GM21447 (cell line): ENCODE data around the gene CLEC16A.

ENCODE experiments used
- ATAC-seq: cut with Tn5 transposase; IDR thresholded peaks from one replicate; pipeline ENCODE4 v1.9.1; 2021; ENCODE audit not compliant: unreplicated experiment

Gene CLEC16A

DNA sequence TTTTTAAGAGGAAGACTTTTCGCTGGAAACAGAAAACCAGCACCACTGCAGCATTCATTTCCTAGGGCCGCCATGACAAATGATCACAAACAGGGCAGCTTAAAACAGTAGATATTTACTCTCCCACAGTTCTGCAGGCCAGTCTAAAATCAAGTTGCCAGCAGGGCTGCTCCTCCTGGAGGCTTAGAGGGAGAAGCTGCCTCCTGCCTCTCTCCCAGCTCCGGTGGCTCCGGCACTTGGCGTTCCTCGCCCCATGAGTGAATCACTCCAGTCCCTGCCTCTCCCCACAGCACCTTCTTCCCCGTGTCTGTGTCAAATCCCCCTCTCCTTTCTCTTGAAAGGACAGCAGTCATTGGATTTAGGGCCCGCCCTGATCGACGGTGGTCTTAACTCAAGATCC lies 239.6 kb downstream of the CLEC16A start:
- no peak for ATAC-seq

DNA sequence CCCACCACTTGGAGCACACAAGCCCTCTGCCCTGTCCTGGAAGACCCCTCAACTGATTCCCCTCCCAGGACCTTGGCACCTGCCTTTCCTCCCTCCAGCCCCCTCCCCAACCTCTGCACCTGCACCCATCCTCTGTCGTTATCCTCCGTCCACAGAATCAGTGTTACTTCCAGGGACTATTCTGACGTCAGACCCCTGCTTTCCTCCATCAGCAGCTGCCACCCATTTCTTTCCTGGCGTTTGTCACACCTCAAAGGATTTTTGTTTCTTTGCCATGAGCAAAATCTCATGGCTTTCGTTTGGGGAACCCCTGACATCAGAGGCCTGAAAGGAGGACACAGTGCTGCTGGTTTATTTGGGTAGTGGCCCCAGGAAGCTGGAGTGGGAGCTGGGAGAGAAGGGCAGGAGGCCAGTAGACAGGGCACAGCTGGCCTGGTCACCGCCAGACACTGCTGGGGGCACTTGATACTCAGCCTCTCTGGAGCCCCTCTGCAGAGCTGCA lies 243.2 kb downstream of the CLEC16A start:
- ATAC-seq, result no peak

- no peak for ATAC-seq
Observed at GRCh38 chr16:11188801-11189740, 244.7 kb downstream of the CLEC16A start.

DNA sequence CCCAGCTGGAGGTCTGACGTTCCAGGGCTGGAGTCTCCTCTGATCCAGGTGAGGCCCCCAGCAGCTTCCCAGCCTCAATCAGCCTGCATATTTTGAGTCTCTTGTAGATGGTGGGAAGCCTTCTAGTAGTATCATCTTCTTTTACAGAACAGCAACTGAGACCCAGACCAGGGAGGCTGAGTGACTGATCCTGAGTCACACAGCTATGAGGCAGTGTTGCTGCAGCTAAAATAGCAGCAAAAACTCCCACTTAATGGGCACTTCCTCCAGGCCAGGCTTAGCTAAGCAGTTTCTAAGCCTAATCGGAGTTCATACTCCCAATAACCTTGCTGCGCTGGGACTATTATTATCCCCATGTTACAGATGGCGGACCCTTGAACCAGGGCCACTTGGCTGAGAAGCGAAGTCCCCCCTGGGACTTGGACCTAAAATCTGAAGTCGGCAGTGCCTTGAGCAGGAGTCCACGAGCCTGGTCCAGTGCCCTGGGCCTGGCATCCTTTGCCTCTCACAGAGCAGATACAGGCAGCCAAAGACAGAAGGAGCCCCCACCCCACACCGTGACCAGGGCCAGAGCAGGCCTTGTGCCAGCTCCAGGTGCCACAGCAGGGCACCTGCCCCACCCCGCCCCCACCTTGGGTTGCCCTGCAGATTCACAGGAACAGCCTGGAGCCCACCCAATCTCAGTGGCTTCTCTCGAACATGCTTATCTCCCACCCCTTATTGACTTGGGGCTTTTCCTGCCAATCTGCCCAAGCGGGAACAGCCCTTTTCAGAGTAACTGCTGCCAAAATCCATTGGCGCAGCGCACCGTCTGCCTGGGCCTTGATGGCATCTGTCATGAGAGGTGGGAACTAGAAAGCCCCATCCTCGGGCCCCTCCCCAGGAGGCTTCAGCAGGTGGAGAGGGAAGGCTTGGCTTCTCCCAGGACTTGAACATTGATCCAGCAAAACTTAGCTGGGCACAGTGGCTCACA lies 246.5 kb downstream of the CLEC16A start:
- ATAC-seq, result no peak

DNA sequence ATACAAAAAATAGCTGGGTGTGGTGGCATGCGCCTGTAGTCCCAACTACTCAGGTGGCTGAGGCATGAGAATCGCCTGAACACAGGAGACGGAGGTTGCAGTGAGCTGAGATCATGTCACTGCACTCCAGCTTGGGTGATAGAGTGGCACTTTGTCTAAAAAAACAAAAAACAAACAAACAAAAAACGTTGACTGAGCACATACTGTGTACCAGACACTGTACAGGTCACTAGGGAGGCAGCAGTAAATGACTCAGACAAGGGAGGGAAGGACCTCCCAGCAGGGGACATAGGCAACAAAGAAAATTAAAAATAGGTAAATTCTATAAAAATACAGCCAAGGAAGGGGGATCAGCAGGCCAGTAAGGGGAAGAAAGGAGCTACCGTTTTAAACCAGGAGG lies 247.3 kb downstream of the CLEC16A start:
- ATAC-seq, result no peak

- no peak for ATAC-seq
Observed at GRCh38 chr16:11193494-11193893, 249.1 kb downstream of the CLEC16A start.

DNA sequence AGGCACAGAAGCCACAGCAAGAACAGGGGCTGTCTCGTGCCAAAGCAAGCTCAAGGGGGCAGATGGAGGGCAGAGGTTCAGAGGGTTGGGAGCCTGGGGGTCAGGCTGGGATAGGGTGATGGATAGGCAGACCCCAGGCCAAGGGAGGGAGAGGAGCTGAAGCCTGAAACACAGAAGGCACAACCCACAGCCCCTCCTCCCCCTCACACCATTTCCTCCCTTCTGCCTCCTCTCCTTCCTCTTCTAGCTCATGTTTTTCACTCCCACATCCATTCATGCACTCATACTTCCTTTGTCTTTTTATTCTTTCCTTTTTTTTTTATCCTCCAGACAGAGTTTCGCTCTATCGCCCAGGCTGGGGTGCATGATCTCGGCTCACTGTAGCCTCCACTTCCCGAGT lies 250.5 kb downstream of the CLEC16A start:
- ATAC-seq, result no peak

DNA sequence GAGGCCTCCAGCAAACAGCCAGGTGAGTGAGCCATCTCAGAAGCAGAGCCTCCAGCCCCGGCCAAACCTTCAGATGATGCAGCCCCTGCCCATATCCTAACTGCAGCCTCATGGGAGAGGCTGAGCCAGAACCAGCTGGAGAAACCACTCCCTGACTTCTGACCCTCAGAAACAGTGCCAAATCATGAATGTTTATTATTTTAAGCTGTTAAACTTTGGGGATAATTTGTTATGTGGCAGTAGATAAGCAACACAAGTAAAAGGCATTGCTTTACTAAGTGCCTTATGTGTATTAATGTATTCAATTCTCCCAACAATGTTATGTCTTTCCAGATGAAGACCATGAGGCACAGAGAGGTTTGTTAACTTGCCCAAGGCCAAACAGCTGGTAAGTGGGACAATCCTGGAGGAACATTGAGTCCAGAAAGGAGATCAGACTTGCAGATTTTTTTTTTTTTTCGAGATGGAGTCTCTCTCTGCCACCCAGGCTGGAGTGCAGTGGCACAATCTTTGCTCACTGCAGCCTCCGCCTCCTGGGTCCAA lies 252.0 kb downstream of the CLEC16A start:
- no peak for ATAC-seq

DNA sequence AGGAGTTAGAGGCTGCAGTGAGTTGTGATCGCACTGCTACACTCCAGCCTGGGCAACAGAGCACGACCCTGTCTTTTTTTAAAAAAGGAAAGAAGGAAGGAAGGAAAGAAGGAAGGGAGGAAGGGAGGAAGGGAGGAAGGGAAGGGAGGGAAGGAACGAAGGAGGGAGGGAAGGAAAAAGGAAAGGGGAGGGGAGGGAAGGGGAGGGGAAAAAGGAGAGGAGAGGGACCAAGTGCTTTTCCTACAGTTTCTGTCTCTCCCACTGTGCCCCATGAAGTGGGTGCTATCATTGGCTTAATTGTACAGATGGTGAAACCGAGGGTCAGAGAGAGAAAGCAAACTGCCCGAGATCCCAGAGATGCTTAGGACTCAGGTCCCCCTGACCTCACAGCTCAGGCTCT lies 254.0 kb downstream of the CLEC16A start:
- no peak for ATAC-seq

GRCh38 chr16:11198828-11199227 lies 254.5 kb downstream of the CLEC16A start:
- ATAC-seq, result no peak

DNA sequence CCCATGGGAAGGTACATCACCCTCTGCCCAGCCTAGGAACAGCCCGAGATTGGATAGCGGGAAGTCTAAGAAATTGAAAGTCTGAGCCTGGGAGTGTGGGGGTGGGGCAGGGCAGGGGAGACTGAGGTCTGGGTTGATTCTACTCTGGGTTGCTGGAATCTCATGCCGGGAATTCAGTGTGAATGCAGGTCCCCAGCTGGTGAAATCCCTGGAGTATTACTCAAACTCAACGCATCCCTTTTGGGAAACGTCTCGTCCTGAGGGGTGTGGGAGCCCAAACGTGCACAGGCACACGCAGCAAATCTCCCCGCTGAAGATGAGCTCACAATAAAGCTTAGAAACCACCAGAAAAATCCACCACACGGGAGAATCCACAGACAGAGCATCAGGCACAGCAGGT lies 256.2 kb downstream of the CLEC16A start:
- no peak for ATAC-seq

- ATAC-seq, result no peak
Observed at GRCh38 chr16:11201498-11202259, 257.3 kb downstream of the CLEC16A start.

- ATAC-seq, result peak; percentile 43
Observed at GRCh38 chr16:11202260-11203091, 258.1 kb downstream of the CLEC16A start.

DNA sequence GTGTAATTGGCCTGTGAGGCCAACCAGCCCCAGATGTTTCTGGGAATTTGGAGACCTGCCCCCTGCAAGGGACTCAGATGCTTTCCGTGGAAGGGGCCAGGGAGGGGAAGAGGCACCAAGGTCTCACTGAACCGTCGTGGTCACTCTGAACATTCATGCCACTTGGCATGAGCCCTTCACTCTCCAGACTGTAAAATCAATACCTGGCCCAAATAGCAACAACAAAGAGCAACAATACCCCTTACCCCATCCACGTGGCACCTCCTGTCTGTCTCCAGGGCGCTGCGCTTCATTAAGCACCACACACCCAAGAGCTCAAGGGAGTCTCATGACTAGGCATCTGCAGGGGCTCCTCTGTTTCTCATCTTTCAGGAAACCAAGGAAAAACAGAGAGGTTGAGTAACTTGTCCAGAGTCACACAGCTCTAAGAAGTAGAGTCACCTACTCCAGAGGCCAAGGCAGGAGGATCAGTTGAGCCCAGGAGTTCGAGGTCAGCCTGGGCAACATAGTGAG lies 258.8 kb downstream of the CLEC16A start:
- peak; percentile 10 for ATAC-seq

- ATAC-seq, result no peak
Observed at GRCh38 chr16:11204513-11205047, 260.2 kb downstream of the CLEC16A start.

GRCh38 chr16:11205065-11205699 lies 260.8 kb downstream of the CLEC16A start:
- no peak for ATAC-seq

DNA sequence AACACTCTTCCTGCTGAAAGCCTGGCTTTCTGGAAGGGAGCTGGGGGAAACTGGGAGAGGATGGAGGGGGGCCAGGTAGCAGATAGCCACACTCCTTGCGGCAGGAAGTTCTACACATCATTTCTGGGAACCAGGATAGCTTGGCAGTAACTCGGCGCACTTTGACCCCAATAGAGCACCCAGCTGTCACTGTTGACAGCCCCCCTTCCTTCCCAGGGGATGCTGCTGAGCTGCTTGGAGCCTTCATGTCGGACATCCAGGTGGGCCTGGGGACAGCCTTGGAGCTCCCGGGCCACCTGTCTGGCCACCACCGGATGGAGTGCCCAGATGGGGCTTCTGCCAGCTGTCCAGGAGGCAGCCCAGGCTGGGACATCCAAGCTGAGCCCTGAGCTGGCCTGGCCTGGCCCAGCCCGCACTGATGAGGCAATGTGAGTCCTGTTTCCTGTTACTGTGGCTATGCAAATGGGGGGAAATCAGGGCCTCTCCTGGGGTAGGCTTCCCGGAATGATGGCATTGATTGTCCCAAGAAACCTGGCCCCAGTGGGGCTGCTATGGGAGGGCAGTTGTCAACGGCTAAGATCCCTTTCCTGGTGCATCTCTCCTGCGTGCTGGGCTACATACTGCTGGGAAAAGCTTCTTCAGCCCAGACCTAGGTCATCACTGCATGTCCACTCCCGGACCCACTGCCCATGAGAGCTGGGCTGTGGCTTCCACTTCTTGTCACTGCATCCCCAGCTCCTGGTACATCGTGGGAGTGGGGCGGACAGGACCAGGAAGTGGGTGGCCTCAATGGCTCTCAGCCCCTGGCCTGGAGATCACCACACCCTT lies 261.6 kb downstream of the CLEC16A start:
- ATAC-seq, result peak; percentile 30

- no peak for ATAC-seq
Observed at GRCh38 chr16:11207646-11208045, 263.3 kb downstream of the CLEC16A start.
